ENCODE results near the gene PTGR3.

PTGR3 gene

GRCh38 chr18:75211626-75211952 lies 2.6 kb upstream of the PTGR3 start:
- peak overlapping the region; percentile 54 for H3K9ac ChIP-seq (ENCODE audit: low read length)
- H3K4me1 ChIP-seq (ENCODE audit: control insufficient read depth, insufficient read depth, low read length) = peaks cover 36% of the 10 kb centered on the region

GRCh38 chr18:75211002-75211621 lies 2.2 kb upstream of the PTGR3 start:
- peaks cover 34% of the 10 kb centered on the region for H3K4me1 ChIP-seq (ENCODE audit: control insufficient read depth, insufficient read depth, low read length)
- H3K36me3 ChIP-seq (ENCODE audit: control insufficient read depth, insufficient read depth, low read length) = no peaks in the 10 kb centered on the region
- H3K27me3 ChIP-seq (ENCODE audit: control insufficient read depth, insufficient read depth, low read length) = no peaks in the 10 kb centered on the region
- peak overlapping the region; percentile 85 for H3K9ac ChIP-seq (ENCODE audit: low read length)
- no peaks in the 10 kb centered on the region for H3K9me3 ChIP-seq (ENCODE audit: control insufficient read depth, low read length)
- H3K4me3 ChIP-seq (ENCODE audit: low read length) = peak overlapping the region; percentile 68

More at GRCh38 chr18:75211626-75211952, 2.6 kb upstream of the PTGR3 start:
- H3K27me3 ChIP-seq (ENCODE audit: control insufficient read depth, insufficient read depth, low read length) = no peaks in the 10 kb centered on the region
- H3K4me3 ChIP-seq (ENCODE audit: low read length) = no peak overlapping the region
- no peaks in the 10 kb centered on the region for H3K9me3 ChIP-seq (ENCODE audit: control insufficient read depth, low read length)
- no peaks in the 10 kb centered on the region for H3K36me3 ChIP-seq (ENCODE audit: control insufficient read depth, insufficient read depth, low read length)

- H3K4me3 ChIP-seq (ENCODE audit: low read length) = peak within 1 kb of the TSS; percentile 77
- no peaks in the 10 kb centered on the region for H3K9me3 ChIP-seq (ENCODE audit: control insufficient read depth, low read length)
- H3K27me3 ChIP-seq (ENCODE audit: control insufficient read depth, insufficient read depth, low read length) = no peaks in the 10 kb centered on the region
- H3K36me3 ChIP-seq (ENCODE audit: control insufficient read depth, insufficient read depth, low read length) = no peaks in the 10 kb centered on the region
- H3K9ac ChIP-seq (ENCODE audit: low read length) = peak within 1 kb of the TSS; percentile 85
- H3K4me1 ChIP-seq (ENCODE audit: control insufficient read depth, insufficient read depth, low read length) = peaks cover 34% of the 10 kb centered on the region
Observed at GRCh38 chr18:75210274-75211001, 1.5 kb upstream of the PTGR3 start, which contains the start of gene TSHZ1. Gene TSHZ1 (plus strand): TSS chr18:75210797. CDS start chr18:75211877, 1,080 bp downstream.

- no peaks in the 10 kb centered on the region for H3K9me3 ChIP-seq (ENCODE audit: control insufficient read depth, low read length)
- H3K4me3 ChIP-seq (ENCODE audit: low read length) = peak overlapping the region; percentile 77
- H3K27me3 ChIP-seq (ENCODE audit: control insufficient read depth, insufficient read depth, low read length) = no peaks in the 10 kb centered on the region
- peaks cover 28% of the 10 kb centered on the region for H3K4me1 ChIP-seq (ENCODE audit: control insufficient read depth, insufficient read depth, low read length)
- peak overlapping the region; percentile 85 for H3K9ac ChIP-seq (ENCODE audit: low read length)
- H3K36me3 ChIP-seq (ENCODE audit: control insufficient read depth, insufficient read depth, low read length) = no peaks in the 10 kb centered on the region
Observed at GRCh38 chr18:75209951-75210258, 966 bp upstream of the PTGR3 start.

GRCh38 chr18:75208836-75209128 lies 157 bp downstream of the PTGR3 start:
- H3K36me3 ChIP-seq (ENCODE audit: control insufficient read depth, insufficient read depth, low read length) = no peaks in the 10 kb centered on the region
- peak overlapping the region; percentile 85 for H3K9ac ChIP-seq (ENCODE audit: low read length)
- peak overlapping the region; percentile 29 for H3K4me3 ChIP-seq (ENCODE audit: low read length)
- H3K4me1 ChIP-seq (ENCODE audit: control insufficient read depth, insufficient read depth, low read length) = peaks cover 19% of the 10 kb centered on the region
- H3K27me3 ChIP-seq (ENCODE audit: control insufficient read depth, insufficient read depth, low read length) = no peaks in the 10 kb centered on the region
- H3K9me3 ChIP-seq (ENCODE audit: control insufficient read depth, low read length) = no peaks in the 10 kb centered on the region

- Histone ChIP-seq H3K27me3 (ENCODE audit: control insufficient read depth, insufficient read depth, low read length) (no peaks in the 10 kb centered on the region), H3K9ac (ENCODE audit: low read length) (peak overlapping the region; percentile 85), H3K4me1 (ENCODE audit: control insufficient read depth, insufficient read depth, low read length) (peaks cover 18% of the 10 kb centered on the region)
Observed at GRCh38 chr18:75208155-75208835, 644 bp downstream of the PTGR3 start.

GRCh38 chr18:75207310-75208154 lies 1.4 kb downstream of the PTGR3 start:
- Histone ChIP-seq H3K36me3 (ENCODE audit: control insufficient read depth, insufficient read depth, low read length) (no peaks in the 10 kb centered on the region), H3K27me3 (ENCODE audit: control insufficient read depth, insufficient read depth, low read length) (no peaks in the 10 kb centered on the region), H3K9ac (ENCODE audit: low read length) (peak overlapping the region; percentile 85), H3K4me1 (ENCODE audit: control insufficient read depth, insufficient read depth, low read length) (peaks cover 14% of the 10 kb centered on the region), H3K9me3 (ENCODE audit: control insufficient read depth, low read length) (no peaks in the 10 kb centered on the region), H3K4me3 (ENCODE audit: low read length) (peak overlapping the region; percentile 29)

More at GRCh38 chr18:75208155-75208835, 644 bp downstream of the PTGR3 start:
- Histone ChIP-seq H3K4me3 (ENCODE audit: low read length) (peak overlapping the region; percentile 29), H3K36me3 (ENCODE audit: control insufficient read depth, insufficient read depth, low read length) (no peaks in the 10 kb centered on the region), H3K9me3 (ENCODE audit: control insufficient read depth, low read length) (no peaks in the 10 kb centered on the region)

GRCh38 chr18:75206452-75207309 lies 2.3 kb downstream of the PTGR3 start:
- Histone ChIP-seq H3K27me3 (ENCODE audit: control insufficient read depth, insufficient read depth, low read length) (no peaks in the 10 kb centered on the region), H3K4me1 (ENCODE audit: control insufficient read depth, insufficient read depth, low read length) (peaks cover 19% of the 10 kb centered on the region), H3K9ac (ENCODE audit: low read length) (no peak overlapping the region), H3K9me3 (ENCODE audit: control insufficient read depth, low read length) (no peaks in the 10 kb centered on the region), H3K36me3 (ENCODE audit: control insufficient read depth, insufficient read depth, low read length) (no peaks in the 10 kb centered on the region), H3K4me3 (ENCODE audit: low read length) (no peak overlapping the region)

GRCh38 chr18:75205514-75206132 lies 3.3 kb downstream of the PTGR3 start:
- H3K9me3 ChIP-seq (ENCODE audit: control insufficient read depth, low read length) = no peaks in the 10 kb centered on the region
- H3K4me1 ChIP-seq (ENCODE audit: control insufficient read depth, insufficient read depth, low read length) = peaks cover 23% of the 10 kb centered on the region
- H3K9ac ChIP-seq (ENCODE audit: low read length) = no peak overlapping the region
- no peaks in the 10 kb centered on the region for H3K36me3 ChIP-seq (ENCODE audit: control insufficient read depth, insufficient read depth, low read length)
- H3K27me3 ChIP-seq (ENCODE audit: control insufficient read depth, insufficient read depth, low read length) = no peaks in the 10 kb centered on the region
- H3K4me3 ChIP-seq (ENCODE audit: low read length) = no peak overlapping the region

GRCh38 chr18:75204732-75205513 lies 4.0 kb downstream of the PTGR3 start:
- peaks cover 23% of the 10 kb centered on the region for H3K4me1 ChIP-seq (ENCODE audit: control insufficient read depth, insufficient read depth, low read length)
- H3K36me3 ChIP-seq (ENCODE audit: control insufficient read depth, insufficient read depth, low read length) = no peaks in the 10 kb centered on the region
- peak overlapping the region; percentile 17 for H3K9ac ChIP-seq (ENCODE audit: low read length)
- H3K4me3 ChIP-seq (ENCODE audit: low read length) = no peak overlapping the region
- H3K9me3 ChIP-seq (ENCODE audit: control insufficient read depth, low read length) = no peaks in the 10 kb centered on the region
- H3K27me3 ChIP-seq (ENCODE audit: control insufficient read depth, insufficient read depth, low read length) = no peaks in the 10 kb centered on the region

All from mucosa of stomach (tissue), 1 donor.